NOMO-1 (cell line): ENCODE measurements around the gene APOBEC2.
A peak's percentile ranks its signal among the peaks of the same experiment; 100 is the strongest.

Experiments
- DNase-seq, 2 experiments: peaks; one replicate each; lab custom pipeline; 2025; ENCODE audit not compliant: unreplicated experiment in 2 of 2; lab: John Stamatoyannopoulos, UW

The APOBEC2 gene

DNA sequence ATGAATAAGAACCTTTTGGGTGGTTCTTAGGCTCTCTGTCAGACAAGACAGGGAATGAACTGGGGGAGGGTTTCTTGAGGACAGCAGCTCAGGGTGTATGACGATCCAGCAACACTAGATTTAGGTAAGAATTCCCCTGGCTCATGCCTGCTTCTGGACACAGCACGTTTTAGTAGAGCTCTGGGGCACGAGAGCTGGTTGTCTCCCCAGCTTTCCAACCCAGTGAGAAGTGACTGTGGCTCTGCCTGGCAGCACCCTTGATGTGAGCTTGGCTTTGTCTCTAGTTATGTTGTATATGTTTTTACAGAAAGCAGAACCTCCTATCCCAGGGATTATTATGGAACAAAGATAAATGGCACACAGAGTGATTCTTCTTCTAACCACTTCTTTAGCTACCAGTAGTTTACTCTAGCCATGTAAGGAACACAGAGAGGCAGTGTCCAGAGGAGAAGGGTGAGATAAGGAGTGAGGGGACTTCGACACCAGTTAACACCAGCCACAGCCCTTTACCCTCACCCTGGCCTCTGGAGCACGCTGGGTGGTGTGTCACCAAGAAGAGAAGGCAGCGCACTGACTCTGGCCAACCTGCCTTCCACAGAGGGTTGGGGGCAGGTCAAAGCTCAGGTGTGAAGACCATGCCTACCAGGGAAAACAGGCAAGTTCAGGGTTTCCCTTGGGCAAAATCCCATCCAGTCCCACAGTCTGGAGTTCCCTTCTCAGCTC is 3.9 kb downstream of the APOBEC2 start:
- DNase-seq: no peak

DNA sequence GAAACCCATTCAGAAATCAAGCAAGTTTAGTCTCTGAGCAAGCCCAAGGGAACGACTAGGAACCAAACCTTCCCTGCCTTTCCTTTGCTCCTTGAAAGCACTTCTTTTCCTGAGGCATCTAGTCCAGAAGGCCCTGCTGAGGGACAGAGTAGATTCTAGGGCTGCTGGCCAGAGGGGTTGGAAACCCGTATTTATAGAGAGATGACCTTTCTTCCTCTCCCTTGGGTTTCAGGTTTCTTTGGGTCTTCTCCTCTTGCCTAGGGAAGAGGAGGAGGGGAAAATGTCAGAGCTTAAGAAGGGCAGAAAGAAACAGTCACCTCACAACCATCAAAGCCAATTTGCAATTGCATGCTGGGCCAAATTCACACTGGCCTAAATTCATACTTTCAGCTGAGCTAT is 5.8 kb downstream of the APOBEC2 start:
- no peak for DNase-seq

DNA sequence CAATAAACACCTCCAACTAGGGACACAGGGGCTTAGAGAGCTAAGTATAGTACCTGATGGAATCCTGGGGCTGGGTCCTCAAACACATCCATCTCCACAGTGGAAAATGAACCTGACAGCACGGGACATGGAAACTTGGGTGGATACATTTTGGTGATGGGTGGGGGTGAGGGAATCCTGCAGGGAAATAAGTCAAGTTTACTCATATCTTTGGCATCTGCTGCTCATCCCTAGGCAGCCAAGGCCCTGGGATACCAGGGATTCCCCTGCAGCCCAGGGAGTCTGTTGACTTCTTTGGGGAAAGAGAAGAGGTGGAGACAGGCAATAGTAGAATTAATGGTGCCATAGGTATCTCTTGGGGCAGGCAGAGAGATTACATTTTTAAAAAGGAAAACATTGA is 6.6 kb downstream of the APOBEC2 start:
- DNase-seq: no peak

DNA sequence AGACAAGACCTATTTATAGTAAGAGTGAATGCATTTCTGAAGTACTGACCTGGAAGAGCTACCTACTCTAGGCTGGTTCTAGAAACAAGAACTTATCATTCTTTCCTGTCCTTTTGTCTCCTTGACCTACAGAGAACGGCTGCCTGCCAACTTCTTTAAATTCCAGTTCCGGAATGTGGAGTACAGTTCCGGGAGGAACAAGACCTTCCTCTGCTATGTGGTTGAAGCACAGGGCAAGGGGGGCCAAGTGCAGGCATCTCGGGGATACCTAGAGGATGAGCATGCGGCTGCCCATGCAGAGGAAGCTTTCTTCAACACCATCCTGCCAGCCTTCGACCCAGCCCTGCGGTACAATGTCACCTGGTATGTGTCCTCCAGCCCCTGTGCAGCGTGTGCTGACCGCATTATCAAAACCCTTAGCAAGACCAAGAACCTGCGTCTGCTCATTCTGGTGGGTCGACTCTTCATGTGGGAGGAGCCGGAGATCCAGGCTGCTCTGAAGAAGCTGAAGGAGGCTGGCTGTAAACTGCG is 8.3 kb downstream of the APOBEC2 start:
- no peak for DNase-seq

- DNase-seq: no peak
Observed at GRCh38 chr6:41062056-41062455, 9.1 kb downstream of the APOBEC2 start.

DNA sequence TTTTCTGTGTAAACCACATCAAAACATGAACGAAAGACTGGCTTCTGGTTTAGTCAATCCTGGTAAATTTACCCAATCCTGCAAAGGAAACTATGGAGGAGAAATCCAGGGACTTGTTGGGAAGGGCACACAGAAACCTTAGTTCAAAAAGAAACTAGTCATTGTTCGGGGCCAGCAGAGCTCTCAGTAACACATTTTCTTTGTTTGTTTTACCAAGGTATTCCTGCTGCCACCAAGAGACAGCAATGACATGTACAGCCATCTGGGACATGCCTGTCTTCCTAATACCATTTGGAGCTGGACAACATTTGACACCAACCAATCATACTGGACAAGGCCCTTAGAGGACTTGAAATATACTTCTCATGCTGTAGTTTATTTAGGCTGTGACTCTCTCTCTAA is 10.9 kb downstream of the APOBEC2 start:
- DNase-seq: no peak

- no peak for DNase-seq
Observed at GRCh38 chr6:41064841-41065240, 11.8 kb downstream of the APOBEC2 start.

- DNase-seq: no peak
Observed at GRCh38 chr6:41065550-41066026, 12.6 kb downstream of the APOBEC2 start.

DNA sequence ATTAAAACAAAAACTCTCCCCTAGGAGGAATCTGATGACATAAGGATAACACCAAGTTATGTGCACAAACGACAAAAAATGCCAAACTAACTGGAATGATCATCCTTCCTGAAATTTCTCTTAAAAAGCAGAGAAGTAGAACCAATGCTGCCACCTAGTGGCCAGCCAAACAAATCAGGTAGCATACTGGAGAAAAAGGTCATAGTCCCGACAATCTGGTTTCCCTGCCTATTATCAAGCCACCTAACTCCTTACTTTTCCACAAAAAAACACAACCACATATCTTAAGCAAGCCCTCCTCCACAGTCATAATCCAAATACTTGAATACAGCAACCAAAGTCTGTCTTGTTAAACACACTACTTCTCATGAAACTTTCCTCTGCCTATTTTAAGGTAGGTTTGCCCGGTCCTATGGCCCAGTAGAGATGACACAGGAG is 13.9 kb downstream of the APOBEC2 start:
- DNase-seq: peak in 1 of 2 experiments; percentile 46

GRCh38 chr6:41071501-41071922 is 18.5 kb downstream of the APOBEC2 start:
- DNase-seq: peak; percentile 86 to 91

- DNase-seq: peak; percentile 100
Observed at GRCh38 chr6:41071923-41072835, 19.2 kb downstream of the APOBEC2 start, which contains the start of gene OARD1. OARD1 (minus strand) TSS chr6:41072356; CDS start chr6:41071634, 722 bp downstream.

GRCh38 chr6:41072836-41073202 is 19.8 kb downstream of the APOBEC2 start, which contains the start of gene NFYA:
NFYA (plus strand) TSS chr6:41072974; CDS start chr6:41079090, 6,116 bp downstream.
- peak; percentile 100 for DNase-seq

GRCh38 chr6:41073203-41073967 is 20.4 kb downstream of the APOBEC2 start:
- DNase-seq: peak; percentile 64 to 81

GRCh38 chr6:41073968-41074691 is 21.1 kb downstream of the APOBEC2 start:
- no peak for DNase-seq

DNA sequence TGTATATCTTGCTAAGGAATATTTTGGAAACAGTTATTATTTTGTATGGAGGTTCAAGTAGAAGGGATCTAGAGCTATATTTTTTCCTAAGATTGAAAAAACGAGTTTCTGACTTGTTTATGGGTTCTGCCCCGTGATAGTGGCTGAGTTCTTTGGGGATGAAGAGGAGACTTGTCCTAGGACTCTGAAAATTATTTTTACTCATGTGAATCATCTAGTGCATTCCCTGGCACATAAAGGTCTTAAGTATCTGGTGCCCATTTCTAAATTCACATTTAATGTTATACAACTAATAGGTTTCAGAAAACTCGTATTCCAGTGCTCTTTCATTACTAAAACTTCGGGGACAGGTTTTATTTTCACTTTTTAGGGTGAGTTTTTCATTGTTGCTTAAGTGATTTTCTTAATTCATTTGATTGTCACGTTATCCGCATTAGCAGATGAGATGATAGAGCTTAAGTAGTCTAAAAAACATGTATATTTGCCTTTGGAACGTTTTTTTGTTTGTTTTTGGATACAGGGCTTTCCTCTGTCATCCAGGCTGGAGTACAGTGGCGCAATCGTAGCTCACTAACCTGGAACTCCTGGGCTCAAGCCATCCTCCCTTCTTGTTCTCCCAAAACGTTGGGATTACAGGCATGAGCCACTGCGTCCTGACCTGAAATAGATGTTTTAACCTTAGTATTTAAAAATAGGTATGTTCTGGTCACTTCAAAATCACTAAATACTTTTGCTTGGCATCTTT is 21.9 kb downstream of the APOBEC2 start:
- DNase-seq: no peak

DNA sequence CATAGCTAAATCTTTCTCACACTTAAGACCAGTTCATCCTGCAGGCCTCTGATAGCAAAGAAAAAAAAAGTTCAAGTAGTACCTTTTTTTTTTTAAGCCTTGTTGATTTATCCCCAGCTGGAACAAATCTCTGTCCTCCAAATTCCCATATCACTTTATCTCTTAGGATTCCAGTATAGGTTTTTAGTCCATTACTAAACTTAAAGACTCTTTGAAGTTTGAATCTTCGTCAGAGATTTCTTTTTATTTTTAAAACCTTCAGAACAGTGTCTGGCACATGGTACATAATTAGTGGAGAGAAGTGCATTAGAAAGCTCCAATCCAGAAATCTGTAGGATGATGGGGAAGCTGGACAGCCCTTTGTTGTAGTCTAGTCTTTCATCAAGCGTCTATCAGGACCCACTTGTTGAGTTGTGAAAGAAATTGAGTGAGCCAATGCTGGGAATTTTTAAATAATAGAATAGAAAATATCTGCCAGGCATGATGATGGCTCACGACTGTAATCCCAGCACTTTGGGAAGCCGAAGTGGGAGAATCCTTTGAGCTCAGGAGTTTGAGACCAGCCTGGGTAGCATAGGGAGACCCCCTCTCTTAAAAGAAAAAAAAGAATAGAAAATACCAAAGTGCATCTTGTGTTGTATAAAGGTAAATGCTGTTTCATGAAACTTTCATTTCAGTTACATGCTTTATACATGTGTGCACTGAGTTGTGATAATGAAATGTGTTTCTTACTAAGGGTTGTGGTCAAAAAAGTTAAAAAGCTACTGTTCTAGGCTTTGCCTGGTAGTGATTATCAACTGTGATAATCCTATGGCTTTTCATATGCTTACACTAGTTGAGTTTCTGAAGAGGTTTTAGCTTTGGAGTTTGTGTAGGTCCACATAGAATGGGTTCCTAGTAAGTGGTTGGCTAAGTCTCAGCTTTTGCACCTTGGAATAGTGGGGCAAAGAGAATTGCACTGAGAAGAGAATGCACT is 22.9 kb downstream of the APOBEC2 start:
- DNase-seq: no peak

- DNase-seq: no peak
Observed at GRCh38 chr6:41077536-41077935, 24.5 kb downstream of the APOBEC2 start.

DNA sequence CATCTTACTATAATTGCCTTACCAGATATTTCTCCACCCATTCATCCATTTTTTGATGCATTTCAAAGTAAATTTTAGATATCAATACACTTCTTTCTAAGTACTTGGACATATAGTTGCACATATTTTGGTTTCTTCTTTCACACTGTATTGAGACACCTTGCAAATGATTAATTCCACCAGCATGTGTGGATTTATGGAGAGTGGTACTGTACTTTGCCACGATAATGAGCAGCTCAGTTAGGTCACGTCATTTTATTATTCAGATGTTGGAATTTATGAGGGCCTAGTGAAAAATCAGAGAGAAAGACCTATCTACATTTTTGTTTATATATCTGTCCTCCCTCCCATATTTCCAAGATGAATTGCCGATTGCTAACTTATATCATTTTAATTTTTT is 25.1 kb downstream of the APOBEC2 start:
- no peak for DNase-seq
